ENCODE results near the gene MISP.
"Not testable (repeated sequence)": the region's sequence is repeated elsewhere in the genome, so short reads cannot be mapped to it uniquely, and the experiment has no call there.

MISP gene, protein sequence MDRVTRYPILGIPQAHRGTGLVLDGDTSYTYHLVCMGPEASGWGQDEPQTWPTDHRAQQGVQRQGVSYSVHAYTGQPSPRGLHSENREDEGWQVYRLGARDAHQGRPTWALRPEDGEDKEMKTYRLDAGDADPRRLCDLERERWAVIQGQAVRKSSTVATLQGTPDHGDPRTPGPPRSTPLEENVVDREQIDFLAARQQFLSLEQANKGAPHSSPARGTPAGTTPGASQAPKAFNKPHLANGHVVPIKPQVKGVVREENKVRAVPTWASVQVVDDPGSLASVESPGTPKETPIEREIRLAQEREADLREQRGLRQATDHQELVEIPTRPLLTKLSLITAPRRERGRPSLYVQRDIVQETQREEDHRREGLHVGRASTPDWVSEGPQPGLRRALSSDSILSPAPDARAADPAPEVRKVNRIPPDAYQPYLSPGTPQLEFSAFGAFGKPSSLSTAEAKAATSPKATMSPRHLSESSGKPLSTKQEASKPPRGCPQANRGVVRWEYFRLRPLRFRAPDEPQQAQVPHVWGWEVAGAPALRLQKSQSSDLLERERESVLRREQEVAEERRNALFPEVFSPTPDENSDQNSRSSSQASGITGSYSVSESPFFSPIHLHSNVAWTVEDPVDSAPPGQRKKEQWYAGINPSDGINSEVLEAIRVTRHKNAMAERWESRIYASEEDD

DNA sequence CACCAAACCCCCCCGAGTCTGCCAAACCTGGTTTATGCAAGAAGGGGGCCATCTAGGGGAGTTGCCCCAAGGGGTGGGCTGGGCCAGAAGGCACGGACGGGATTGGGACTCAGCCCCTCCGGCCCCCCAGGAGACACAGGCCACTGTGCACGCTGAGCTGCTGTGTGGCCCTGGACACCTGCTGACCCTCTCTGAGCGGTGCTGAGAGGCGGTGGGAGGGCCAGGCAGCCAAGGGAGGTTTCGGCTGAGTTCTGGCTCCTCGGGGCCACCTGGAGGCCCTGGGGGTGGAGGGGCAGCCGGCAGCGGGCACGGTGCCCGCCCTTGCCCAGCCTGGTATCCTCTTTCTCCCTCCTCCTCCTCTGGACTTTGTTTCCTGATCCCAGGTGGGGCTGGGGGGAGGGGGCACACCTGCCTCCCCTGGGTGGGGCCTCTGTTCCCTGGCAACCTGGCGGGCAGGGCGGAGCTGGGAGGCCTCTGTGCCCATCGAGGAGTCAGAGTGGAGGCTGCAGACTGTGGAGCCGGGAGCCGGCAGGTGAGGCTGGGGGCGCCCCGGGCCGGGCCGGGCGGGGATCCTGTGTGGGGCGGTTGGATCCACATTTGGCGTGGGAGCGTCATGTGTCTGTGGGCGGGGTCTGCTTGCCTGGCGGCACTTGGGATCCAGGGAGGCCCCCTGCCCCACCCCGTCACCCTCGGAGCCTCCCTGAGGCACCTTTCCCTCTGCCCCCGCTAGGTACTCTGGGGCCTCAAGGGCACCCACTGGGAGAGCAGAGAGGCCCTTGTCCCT is at the start of gene MISP:
Gene MISP (plus strand): TSS at position 473 of the 784 bp plus-strand sequence. CDS start 5,835 bp downstream, outside the sequence.
- DNase-seq (ENCODE audit: low spot score) = no peak
- TF ChIP-seq, protein P1, sequence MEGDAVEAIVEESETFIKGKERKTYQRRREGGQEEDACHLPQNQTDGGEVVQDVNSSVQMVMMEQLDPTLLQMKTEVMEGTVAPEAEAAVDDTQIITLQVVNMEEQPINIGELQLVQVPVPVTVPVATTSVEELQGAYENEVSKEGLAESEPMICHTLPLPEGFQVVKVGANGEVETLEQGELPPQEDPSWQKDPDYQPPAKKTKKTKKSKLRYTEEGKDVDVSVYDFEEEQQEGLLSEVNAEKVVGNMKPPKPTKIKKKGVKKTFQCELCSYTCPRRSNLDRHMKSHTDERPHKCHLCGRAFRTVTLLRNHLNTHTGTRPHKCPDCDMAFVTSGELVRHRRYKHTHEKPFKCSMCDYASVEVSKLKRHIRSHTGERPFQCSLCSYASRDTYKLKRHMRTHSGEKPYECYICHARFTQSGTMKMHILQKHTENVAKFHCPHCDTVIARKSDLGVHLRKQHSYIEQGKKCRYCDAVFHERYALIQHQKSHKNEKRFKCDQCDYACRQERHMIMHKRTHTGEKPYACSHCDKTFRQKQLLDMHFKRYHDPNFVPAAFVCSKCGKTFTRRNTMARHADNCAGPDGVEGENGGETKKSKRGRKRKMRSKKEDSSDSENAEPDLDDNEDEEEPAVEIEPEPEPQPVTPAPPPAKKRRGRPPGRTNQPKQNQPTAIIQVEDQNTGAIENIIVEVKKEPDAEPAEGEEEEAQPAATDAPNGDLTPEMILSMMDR (IDR thresholded peaks at IDR 0.05; ENCODE audit: extremely low read depth, missing control alignments) = no peak

DNA sequence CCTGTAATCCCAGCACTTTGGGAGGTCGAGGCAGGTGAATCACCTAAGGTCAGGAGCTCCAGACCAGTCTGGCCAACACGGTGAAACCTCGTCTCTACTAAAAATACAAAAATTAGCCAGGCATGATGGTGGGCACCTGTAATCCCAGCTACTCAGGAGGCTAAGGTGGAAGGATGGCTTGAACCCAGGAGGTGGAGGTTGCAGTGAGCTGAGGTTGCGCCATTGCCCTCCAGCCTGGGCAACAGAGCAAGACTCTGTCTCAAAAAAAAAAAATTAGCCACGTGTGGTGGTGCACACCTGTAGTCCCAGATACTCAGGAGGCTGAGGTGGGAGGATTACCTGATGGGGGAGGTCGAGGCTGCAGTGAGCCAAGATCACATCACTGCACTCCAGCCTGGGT is 48.1 kb upstream of the MISP start:
- not testable (repeated sequence) for DNase-seq (ENCODE audit: low spot score)

DNA sequence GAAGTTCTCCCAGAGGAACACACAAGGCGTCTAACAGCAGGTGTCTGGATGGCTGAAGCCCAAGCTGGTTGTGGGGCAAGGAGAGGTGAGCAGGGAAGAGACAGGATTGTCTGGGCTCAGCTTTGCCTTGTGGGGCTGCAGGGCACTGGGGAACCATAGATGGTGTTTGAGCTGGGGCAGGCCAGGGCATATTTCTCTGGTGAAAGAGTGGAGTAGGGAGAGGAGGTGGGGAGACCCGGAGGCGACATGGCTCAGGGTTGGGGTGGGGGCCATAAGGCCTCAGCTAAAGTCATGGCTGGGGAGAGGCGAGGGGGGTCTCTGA is 47.6 kb upstream of the MISP start:
- no peak for DNase-seq (ENCODE audit: low spot score)
- TF ChIP-seq, protein P1 (IDR thresholded peaks at IDR 0.05; ENCODE audit: extremely low read depth, missing control alignments) = no peak

DNA sequence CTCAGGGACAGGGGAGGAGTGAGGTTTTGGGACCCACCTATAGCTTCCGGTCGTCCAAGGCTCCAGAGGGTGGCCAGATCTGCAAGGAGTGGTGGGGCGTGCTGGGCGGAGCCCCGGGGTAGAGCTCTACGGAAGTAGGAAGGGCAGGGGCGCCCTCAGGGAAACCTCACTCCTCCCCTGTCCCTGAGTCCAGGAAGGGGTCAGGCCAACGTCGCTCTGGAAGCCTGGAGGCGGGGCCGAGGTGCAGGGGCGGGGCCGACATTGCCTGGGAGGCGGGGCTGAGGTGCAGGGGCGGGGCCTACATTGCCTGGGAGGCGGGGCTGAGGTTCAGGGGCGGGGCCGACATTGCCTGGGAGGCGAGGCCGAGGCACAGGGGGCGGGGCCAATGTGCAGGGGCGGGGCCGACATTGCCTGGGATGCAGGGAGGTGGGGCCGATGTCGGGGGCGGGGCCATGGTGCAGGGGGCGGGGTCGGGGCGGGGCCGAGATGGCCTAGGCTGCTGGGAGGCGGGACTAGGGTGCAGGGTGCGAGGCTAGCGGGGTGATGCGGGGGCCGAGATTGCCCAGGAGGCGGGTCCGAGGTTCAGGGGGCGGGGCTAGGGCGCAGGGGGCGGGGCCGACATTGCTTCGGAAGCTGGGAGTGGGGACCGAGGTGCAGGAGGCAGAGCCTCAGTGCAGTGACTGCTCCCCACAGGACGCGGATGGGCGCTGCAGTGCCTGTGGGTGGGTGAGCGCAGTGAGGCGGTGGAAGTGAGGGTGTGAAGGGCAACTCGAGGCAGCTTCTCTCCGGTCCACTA is 47.1 kb upstream of the MISP start:
- TF ChIP-seq, protein P1 (IDR thresholded peaks at IDR 0.05; ENCODE audit: extremely low read depth, missing control alignments) = no peak
- peak; percentile 81 for DNase-seq (ENCODE audit: low spot score)

DNA sequence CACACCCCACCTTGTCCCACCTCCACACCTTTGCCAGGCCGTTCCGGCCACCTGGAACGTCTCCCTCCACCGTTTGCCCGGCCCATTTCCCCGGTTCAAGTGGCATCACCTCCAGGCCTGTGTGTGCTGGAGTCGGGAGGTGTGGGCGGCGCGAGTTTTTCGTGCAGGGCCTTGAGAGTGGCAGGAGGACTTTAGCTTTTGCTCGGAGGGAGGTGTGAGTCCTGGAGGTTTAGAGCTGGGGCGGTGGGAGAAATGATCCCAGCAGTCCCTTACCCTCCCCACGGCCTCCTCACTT is 46.5 kb upstream of the MISP start:
- TF ChIP-seq, protein P1 (IDR thresholded peaks at IDR 0.05; ENCODE audit: extremely low read depth, missing control alignments) = no peak
- no peak for DNase-seq (ENCODE audit: low spot score)

DNA sequence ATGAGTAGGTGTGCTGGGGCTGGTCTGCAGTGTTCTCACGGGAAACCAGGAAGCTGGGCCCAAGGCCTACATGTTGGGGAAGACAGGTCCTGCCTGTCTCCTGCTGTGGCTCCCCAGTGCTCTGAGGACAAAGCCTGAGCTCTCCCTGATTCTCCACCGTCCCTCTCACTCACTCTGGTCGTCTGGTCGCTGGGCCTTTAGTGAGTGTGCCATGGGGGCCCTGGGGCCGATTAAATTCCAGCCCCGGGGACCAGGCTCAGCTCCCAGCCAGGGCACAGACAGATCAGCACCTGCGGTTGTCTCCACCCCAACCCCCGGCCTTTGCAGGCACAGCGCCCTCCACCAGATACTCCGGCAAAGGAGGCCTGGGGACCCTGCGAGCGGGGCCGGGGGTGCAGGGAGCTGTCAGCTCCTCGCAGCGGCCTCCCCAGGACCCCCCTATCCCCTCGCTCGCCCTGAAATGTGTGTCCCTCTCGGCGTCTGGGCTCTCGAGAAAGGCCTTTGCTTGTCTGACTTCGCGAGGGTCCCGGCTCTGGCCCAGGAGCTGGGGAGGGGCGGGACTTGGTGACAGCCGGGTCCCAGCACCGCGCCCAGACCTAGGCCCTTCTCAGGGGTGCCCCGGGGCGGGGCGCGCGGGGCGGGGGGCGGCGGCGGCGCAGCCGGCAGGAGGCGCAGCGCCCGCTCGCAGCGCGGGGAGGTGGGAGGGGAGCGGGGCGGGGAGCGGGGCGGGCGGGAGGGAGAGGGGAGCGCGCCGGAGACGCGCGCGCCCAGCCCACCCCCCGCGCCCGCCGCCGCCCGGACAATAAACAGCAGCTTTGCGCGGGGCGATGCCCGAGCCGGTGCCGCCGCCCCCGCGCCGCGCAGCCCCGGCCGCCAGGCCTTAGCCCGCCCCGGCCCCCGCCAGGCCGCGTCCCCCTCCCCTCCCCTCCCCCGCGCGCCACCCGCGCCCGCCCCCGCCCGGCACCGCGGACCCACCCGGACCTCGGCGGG is 42.5 kb upstream of the MISP start, which contains the start of gene PALM:
Gene PALM (plus strand): TSS at position 782 of the 990 bp plus-strand sequence. CDS start 212 bp downstream, outside the sequence.
- DNase-seq (ENCODE audit: low spot score) = no peak

More for the DNA sequence above, 42.5 kb upstream of the MISP start, which contains the start of gene PALM:
- TF ChIP-seq, protein P1 (IDR thresholded peaks at IDR 0.05; ENCODE audit: extremely low read depth, missing control alignments) = no peak

Measured in GM20000 (cell line).